Body of pancreas (tissue), 4 donors: Measurements from ENCODE around the gene HOXA9. TPM values are rescaled to one million over a fixed set of nuclear protein-coding genes. Genes with fewer than 3 reads are reported as not detected.

Experiments
- ATAC-seq: fragments of 150-250 bp; one replicate; pipeline ENCODE4 v1.9.1; 2016
- DNase-seq, 4 donors: peaks; one replicate each; pipeline ENCODE4 v3.0.0-alpha.2; 2019
- H3K27ac ChIP-seq, 4 donors: fragments of 200-600 bp; sonication (generic); 1 replicate in 3 of 4; 2 replicates in 1 of 4; pipeline versions ENCODE4 v1.5.1 to v1.6.1; 2016 to 2019; ENCODE audit warnings: mild to moderate bottlenecking in 1 of 4, mixed read lengths in 1 of 4, moderate library complexity in 1 of 4
- H3K27me3 ChIP-seq, 2 donors: fragments of 200-600 bp; sonication (generic); one replicate each; pipeline ENCODE4 v1.6.0; 2016; ENCODE audit warnings: mild to moderate bottlenecking in 1 of 2
- H3K36me3 ChIP-seq, 2 donors: fragments of 200-600 bp; sonication (generic); replicated peaks in 1 of 2; 2 replicates each; pipeline ENCODE4 v1.5.1; 2016; ENCODE audit warnings: low read depth in 2 of 2; ENCODE audit not compliant: insufficient read depth in 1 of 2
- H3K4me1 ChIP-seq: fragments of 200-600 bp; sonication (generic); one replicate; pipeline ENCODE4 v1.6.0; 2016
- H3K4me3 ChIP-seq, 2 donors: fragments of 200-600 bp; sonication (generic); 1 replicate in 1 of 2; 2 replicates in 1 of 2; pipeline ENCODE4 v1.5.1; 2016 to 2019
- H3K9me3 ChIP-seq, 3 donors: fragments of 200-600 bp; sonication (generic); 1 replicate in 2 of 3; 2 replicates in 1 of 3; pipeline ENCODE4 v1.5.1; 2016
- POLR2A ChIP-seq, 3 donors: fragments of 450-650 bp; IDR thresholded peaks; one replicate each; pipeline ENCODE4 v1.6.1; 2016; ENCODE audit warnings: antibody characterized with exemption in 3 of 3, mild to moderate bottlenecking in 2 of 3
- WGBS, 2 donors: methylation state at CpG; one replicate each; pipeline ENCODE4 v1.1.5; 2017; 5-methylcytosine and 5-hydroxymethylcytosine counted together
- intact Hi-C: fragments of 100-400 bp; cut with DNase I; formaldehyde crosslinking; loops from one replicate; pipeline ENCODE4 v1.15.1; 2023
- total RNA-seq, 2 donors: library from RNA; depleted of rRNA; stranded (reverse); fragments of >200 nt; gene quantifications; one replicate each; pipeline ENCODE4 v1.1.0, GENCODE V29; 2016
- TF ChIP-seq, protein P1 (sequence below), 7 experiments: fragments of 450-650 bp in 4 of 7; fragments of 200-600 bp in 3 of 7; sonication (generic) in 3 of 7; IDR thresholded peaks; one replicate each; pipeline ENCODE4 v1.5.1; 2016 to 2019; ENCODE audit warnings: antibody characterized with exemption in 7 of 7

The HOXA9 gene
- total RNA-seq, 2 donors from 2014 or later: not detected

DNA sequence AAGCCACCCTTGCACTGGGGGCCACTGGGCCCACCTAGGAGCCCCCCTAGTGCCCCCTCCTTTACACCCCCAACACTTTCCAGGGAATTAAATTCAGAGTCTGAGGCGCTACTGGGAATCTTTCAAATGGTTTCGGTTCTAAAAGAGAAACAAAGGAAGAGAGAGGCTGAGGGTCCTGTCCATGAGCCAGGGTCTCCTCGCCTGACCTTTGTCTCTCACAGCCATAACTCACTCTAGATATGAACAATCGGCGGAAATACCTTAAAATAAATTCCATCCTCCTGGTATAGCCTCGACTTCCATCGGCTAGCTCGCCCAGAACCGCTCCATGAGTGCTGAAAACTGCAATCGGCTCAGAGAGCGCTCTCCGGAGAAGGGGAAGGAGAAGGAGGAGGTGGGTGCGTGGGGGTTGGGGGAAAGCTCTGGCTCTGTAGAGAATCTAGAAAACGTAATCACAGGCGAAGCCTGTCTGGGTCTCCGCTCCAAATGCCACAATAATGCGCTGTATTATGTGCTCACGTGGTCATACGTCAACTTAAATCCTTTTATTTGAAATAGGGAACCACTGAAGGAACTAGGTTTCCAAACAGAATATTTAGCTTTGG, 47.3 kb downstream of the HOXA9 start:
- DNase-seq (no peak), ATAC-seq (peak; percentile 7)
- TF ChIP-seq, protein P1, sequence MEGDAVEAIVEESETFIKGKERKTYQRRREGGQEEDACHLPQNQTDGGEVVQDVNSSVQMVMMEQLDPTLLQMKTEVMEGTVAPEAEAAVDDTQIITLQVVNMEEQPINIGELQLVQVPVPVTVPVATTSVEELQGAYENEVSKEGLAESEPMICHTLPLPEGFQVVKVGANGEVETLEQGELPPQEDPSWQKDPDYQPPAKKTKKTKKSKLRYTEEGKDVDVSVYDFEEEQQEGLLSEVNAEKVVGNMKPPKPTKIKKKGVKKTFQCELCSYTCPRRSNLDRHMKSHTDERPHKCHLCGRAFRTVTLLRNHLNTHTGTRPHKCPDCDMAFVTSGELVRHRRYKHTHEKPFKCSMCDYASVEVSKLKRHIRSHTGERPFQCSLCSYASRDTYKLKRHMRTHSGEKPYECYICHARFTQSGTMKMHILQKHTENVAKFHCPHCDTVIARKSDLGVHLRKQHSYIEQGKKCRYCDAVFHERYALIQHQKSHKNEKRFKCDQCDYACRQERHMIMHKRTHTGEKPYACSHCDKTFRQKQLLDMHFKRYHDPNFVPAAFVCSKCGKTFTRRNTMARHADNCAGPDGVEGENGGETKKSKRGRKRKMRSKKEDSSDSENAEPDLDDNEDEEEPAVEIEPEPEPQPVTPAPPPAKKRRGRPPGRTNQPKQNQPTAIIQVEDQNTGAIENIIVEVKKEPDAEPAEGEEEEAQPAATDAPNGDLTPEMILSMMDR (IDR thresholded peaks at IDR 0.05): no peak
- no peak for TF ChIP-seq POLR2A (IDR thresholded peaks at IDR 0.05)
- Histone ChIP-seq H3K36me3 (no peaks in the 10 kb centered on the region), H3K4me3 (no peak overlapping the region), H3K9me3 (no peaks in the 10 kb centered on the region), H3K4me1 (peaks cover 15% of the 10 kb centered on the region), H3K27ac (peak overlapping the region in 3 of 4 donors; percentile 7 to 42 (median 27)), H3K27me3 (peaks cover 5 to 39% of the 10 kb centered on the region in 2 donors)
- intact Hi-C loops: no loop called here
- 21 to 24% methylated on average over 19 of the region's 19 CpGs for WGBS, 2 donors

DNA sequence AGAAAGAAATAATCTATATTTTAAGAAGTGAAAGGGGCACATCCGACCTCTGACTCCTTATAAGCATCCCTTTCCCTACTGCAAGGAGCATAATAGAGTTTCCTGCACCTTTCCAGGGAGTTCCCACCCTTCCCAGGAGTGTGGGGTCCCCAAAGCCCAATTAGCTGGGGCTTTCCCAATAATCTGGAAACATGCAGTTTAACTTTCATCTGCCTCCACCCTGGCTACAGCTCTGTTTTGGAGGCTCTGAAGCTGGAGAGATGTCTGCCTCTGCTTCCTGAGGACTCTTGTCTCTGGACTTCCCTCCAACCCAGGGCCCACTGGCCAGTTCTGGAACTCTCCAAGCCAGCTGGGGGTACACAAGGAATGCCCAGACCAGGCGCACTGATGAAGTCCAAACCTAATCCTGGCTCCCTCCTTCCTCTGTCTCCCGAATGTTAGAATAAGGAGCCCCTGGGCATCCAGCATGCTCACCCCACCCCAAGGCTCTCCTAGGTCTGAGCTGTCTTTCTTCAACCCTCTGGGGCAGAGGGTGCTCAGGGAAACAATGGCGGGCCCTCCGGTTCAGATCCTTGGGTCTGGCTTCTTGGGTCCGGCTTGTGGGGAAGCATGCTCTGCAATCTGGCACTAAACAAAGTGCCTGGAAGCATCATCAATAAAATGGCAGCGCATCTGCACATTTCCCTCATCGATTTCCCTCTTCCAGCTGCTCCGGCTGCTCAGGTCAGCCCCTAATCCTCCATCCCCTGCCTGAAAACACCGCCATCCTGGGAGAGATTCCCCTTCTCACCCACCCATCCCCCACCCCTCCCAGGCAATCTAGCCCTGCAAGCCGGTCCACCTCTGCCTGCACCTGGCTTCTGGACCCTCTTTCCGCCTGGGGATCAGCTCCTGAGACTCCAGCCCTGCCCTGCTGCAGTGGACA, 48.1 kb downstream of the HOXA9 start:
- ATAC-seq (no peak), DNase-seq (no peak)
- 18 to 19% methylated on average over 12 of the region's 12 CpGs for WGBS, 2 donors
- H3K27ac ChIP-seq: peak overlapping the region in 3 of 4 donors; percentile 7 to 42 (median 27)
- peaks cover 11% of the 10 kb centered on the region for H3K4me1 ChIP-seq
- H3K36me3 ChIP-seq: no peaks in the 10 kb centered on the region
- TF ChIP-seq, protein P1 (IDR thresholded peaks at IDR 0.05): no peak
- no peak for TF ChIP-seq POLR2A (IDR thresholded peaks at IDR 0.05)
- no peak overlapping the region for H3K4me3 ChIP-seq
- intact Hi-C loops: no loop called here
- H3K27me3 ChIP-seq: peaks cover 5 to 31% of the 10 kb centered on the region in 2 donors
- H3K9me3 ChIP-seq: no peaks in the 10 kb centered on the region

DNA sequence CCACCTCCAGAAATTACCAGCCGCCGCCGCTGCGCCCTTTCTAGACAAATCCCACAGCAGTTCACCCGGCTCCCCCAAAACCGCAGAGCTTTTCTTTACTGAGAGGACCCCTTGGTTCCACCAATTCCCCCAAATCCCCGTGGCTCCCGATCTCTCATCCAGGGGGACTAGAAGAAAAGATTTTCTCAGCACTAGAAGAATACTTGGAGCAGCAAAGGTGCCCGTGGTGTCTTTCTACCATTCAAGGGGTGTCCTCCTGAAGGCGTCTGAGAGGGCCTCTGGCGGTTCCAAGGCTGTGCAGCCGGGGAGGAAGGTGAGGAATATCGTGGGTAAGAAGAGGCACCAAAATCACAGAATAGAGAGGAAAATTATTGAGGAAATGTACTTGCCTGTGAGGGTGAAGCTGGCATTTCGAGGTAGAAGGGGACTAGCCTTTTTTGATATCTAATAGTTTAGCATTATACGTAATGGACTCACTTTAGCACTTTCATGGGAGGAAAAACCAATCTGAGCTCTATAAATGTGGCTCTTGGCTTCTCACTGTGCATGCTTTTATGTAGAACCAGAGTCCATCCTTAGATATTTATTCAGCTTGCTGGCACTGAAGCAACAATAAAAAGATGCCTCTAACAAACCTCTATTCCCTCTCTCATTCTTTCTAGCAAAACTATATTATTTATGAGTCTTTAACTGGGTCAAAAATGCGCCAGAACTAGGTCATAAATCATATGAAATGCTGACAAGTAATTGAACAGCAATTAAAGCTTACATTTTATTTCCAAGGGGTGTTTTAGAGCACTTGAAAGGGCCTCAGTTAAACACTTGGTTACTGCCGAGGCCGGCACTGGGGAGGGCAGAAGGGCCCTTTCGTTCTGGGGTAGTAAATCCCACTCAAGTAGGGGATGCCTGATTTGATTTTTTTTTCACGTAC, 49.0 kb downstream of the HOXA9 start:
- ATAC-seq: no peak
- TF ChIP-seq POLR2A (IDR thresholded peaks at IDR 0.05): no peak
- TF ChIP-seq, protein P1 (IDR thresholded peaks at IDR 0.05): no peak

DNA sequence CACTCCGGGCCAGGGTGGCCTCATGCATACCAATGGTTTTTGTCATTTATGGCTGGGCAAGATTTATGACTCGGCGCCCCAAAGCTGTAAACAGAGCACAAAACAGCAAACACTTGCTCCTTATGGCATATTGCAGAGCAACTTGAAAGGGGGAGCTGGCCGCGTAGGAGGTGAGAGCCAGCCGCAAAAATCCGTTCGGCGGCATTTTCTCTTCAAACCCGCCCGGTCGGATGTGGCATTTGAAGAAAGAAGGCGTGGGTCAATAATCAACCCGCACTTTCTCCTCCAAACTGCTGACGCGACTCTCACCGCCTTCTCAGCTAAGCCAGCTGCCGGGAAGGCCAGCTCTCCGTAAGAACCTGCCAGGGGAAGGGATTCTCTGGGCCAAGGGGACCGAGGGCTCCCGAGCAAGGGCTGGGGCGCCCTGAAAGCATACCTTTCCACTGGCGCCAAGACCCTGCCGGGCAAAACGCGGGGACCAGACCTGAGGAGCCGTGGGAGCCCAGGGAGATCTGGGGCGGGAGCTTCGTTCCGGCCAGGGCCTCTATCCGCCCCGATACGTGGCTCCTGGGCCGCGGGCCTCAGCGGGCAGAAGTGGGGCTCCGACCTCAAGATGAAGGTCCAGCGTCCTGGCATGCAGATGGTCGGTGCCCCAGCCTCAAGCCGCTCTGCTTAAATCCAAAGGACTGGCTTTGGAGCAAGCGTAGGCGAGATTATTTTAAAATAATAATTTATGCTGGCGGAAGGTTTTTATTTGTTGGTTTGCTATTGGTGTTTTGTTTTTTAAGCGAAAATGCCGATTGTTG, 49.9 kb downstream of the HOXA9 start:
- no peaks in the 10 kb centered on the region for H3K9me3 ChIP-seq
- no peak overlapping the region for H3K4me3 ChIP-seq
- 16% methylated on average over 28 to 41 of the region's 45 CpGs for WGBS, 2 donors
- peaks cover 5 to 21% of the 10 kb centered on the region in 2 donors for H3K27me3 ChIP-seq
- ATAC-seq (no peak), DNase-seq (no peak)
- H3K36me3 ChIP-seq: no peaks in the 10 kb centered on the region
- H3K27ac ChIP-seq: peak overlapping the region in 3 of 4 donors; percentile 30 to 62 (median 56)
- H3K4me1 ChIP-seq: peaks cover 8% of the 10 kb centered on the region
- intact Hi-C loops: no loop called here
- TF ChIP-seq, protein P1 (IDR thresholded peaks at IDR 0.05): no peak
- TF ChIP-seq POLR2A (IDR thresholded peaks at IDR 0.05): no peak

More for the DNA sequence above, 49.0 kb downstream of the HOXA9 start:
- intact Hi-C loops: no loop called here
- Histone ChIP-seq H3K4me3 (no peak overlapping the region), H3K4me1 (peaks cover 8% of the 10 kb centered on the region), H3K27me3 (peaks cover 5 to 25% of the 10 kb centered on the region in 2 donors), H3K9me3 (no peaks in the 10 kb centered on the region), H3K27ac (peak overlapping the region in 1 of 4 donors; percentile 56), H3K36me3 (no peaks in the 10 kb centered on the region)
- no peak for DNase-seq
- WGBS, 2 donors: 29 to 35% methylated on average over 20 of the region's 20 CpGs
